ENCODE results near the gene PHLDB3.

PHLDB3 gene

DNA sequence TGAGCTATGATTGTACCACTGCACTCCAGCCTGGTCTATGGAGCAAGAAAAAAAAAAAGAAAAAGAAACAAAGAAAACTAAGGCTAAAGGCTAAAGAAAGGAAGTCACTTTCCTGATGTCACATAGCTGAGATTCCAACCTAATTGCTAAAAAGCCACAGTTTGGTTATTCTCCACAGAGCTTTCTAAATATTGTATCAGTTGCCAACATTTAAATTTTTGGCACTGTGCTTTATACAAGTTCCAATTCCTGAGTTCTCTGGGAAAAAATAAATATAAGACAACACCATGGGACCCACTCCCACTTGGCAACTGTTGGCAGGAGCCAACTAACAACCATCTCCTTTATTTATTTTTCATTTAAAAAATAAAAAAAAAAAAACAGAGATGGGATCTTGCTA, 27.9 kb downstream of the PHLDB3 start:
- H3K4me3 ChIP-seq (ENCODE audit: low read length) = no peak overlapping the region
- no peaks in the 10 kb centered on the region for H3K27me3 ChIP-seq (ENCODE audit: control insufficient read depth, low read length)
- H3K4me1 ChIP-seq (ENCODE audit: control insufficient read depth, low read length) = no peaks in the 10 kb centered on the region
- H4K20me1 ChIP-seq (ENCODE audit: control insufficient read depth, insufficient read depth, low read depth, low read length) = no peaks in the 10 kb centered on the region
- no peaks in the 10 kb centered on the region for H3K36me3 ChIP-seq (ENCODE audit: control insufficient read depth, low read length)
- H3K9me2 ChIP-seq (replicated peaks; ENCODE audit: control insufficient read depth, low read length) = no peaks in the 10 kb centered on the region
- H3F3A ChIP-seq (ENCODE audit: control insufficient read depth, insufficient read depth) = no peaks in the 10 kb centered on the region
- no peak overlapping the region for H3K4me2 ChIP-seq (ENCODE audit: low read length)
- H3K27ac ChIP-seq (ENCODE audit: low read depth, low read length) = no peak overlapping the region
- no peaks in the 10 kb centered on the region for H3K79me2 ChIP-seq (ENCODE audit: control insufficient read depth, low read length)
- TF ChIP-seq, protein P1, sequence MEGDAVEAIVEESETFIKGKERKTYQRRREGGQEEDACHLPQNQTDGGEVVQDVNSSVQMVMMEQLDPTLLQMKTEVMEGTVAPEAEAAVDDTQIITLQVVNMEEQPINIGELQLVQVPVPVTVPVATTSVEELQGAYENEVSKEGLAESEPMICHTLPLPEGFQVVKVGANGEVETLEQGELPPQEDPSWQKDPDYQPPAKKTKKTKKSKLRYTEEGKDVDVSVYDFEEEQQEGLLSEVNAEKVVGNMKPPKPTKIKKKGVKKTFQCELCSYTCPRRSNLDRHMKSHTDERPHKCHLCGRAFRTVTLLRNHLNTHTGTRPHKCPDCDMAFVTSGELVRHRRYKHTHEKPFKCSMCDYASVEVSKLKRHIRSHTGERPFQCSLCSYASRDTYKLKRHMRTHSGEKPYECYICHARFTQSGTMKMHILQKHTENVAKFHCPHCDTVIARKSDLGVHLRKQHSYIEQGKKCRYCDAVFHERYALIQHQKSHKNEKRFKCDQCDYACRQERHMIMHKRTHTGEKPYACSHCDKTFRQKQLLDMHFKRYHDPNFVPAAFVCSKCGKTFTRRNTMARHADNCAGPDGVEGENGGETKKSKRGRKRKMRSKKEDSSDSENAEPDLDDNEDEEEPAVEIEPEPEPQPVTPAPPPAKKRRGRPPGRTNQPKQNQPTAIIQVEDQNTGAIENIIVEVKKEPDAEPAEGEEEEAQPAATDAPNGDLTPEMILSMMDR (IDR thresholded peaks at IDR 0.05; ENCODE audit: low read depth, low read length, poor library complexity, severe bottlenecking) = no peak
- no peak for TF ChIP-seq EZH2phosphoT487 (IDR thresholded peaks at IDR 0.05; ENCODE audit: borderline replicate concordance, low read length)
- no peaks in the 10 kb centered on the region for H3K9me3 ChIP-seq (ENCODE audit: control insufficient read depth, insufficient read depth, low read length)

DNA sequence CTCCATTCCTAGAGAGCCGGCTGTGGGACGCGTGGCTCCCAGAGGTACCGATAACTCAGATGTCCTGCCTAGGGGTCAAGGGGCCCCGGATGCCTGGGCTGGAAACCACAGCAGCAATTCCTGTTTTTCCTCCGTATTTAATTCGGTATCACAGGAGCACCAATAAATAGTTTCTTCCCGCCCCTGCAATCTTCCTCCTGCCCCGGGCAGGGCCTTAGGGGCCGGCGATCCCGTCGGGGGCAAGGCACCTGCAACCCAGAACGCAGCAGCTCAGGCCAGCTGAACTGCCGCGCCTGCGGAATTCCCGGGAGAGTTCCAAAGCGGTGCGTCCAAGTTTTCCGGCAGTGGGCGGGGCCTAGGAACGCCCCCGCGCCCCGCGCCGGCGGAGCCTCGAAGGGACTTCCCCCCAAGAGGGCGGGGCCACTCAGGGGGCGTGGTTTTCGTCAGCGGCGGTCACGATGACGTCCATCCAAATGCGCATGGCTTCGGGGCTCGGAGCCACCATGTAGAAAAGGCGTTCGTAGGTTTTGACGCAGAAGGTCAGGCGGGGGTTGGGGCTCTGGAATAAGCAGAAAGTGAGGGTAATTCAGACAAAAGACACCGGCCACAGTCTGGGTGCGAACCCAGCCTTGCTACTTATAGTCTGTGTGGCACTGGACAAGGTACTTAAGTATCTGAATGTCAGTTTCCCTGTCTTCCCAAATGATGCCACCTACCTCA, 29.4 kb downstream of the PHLDB3 start:
- H3K4me2 ChIP-seq (ENCODE audit: low read length) = no peak overlapping the region
- TF ChIP-seq, protein P1 (IDR thresholded peaks at IDR 0.05; ENCODE audit: low read depth, low read length, poor library complexity, severe bottlenecking) = no peak
- no peak for TF ChIP-seq EZH2phosphoT487 (IDR thresholded peaks at IDR 0.05; ENCODE audit: borderline replicate concordance, low read length)

DNA sequence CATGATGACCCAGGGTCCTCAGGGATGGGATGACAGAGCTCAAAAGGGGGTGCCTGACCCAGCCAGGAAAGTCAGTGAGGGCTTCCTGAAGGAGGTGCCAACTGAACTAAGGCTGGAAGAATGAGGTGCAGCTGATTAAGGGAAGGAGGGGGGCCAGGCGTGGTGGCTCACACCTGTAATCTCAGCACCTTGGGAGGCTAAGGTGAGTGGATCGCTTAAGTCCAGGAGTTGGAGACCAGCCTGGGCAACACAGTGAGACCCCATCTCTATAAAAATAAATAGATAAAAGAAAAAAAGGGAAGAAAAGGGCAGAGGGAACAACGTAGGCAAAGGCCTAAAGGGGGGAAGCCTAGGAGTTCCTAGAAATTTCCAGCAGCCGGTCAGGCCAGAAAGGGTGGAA, 30.1 kb downstream of the PHLDB3 start:
- no peak overlapping the region for H3K4me2 ChIP-seq (ENCODE audit: low read length)
- H3K9me2 ChIP-seq (replicated peaks; ENCODE audit: control insufficient read depth, low read length) = no peaks in the 10 kb centered on the region
- no peaks in the 10 kb centered on the region for H3K79me2 ChIP-seq (ENCODE audit: control insufficient read depth, low read length)
- no peaks in the 10 kb centered on the region for H3F3A ChIP-seq (ENCODE audit: control insufficient read depth, insufficient read depth)
- H3K9me3 ChIP-seq (ENCODE audit: control insufficient read depth, insufficient read depth, low read length) = no peaks in the 10 kb centered on the region
- TF ChIP-seq EZH2phosphoT487 (IDR thresholded peaks at IDR 0.05; ENCODE audit: borderline replicate concordance, low read length) = no peak
- TF ChIP-seq, protein P1 (IDR thresholded peaks at IDR 0.05; ENCODE audit: low read depth, low read length, poor library complexity, severe bottlenecking) = no peak
- H3K4me1 ChIP-seq (ENCODE audit: control insufficient read depth, low read length) = no peaks in the 10 kb centered on the region
- no peak overlapping the region for H3K27ac ChIP-seq (ENCODE audit: low read depth, low read length)
- no peaks in the 10 kb centered on the region for H3K36me3 ChIP-seq (ENCODE audit: control insufficient read depth, low read length)
- no peaks in the 10 kb centered on the region for H3K27me3 ChIP-seq (ENCODE audit: control insufficient read depth, low read length)
- no peaks in the 10 kb centered on the region for H4K20me1 ChIP-seq (ENCODE audit: control insufficient read depth, insufficient read depth, low read depth, low read length)
- H3K4me3 ChIP-seq (ENCODE audit: low read length) = no peak overlapping the region

More for the DNA sequence above, 29.4 kb downstream of the PHLDB3 start:
- H3K27me3 ChIP-seq (ENCODE audit: control insufficient read depth, low read length) = no peaks in the 10 kb centered on the region
- H4K20me1 ChIP-seq (ENCODE audit: control insufficient read depth, insufficient read depth, low read depth, low read length) = no peaks in the 10 kb centered on the region
- no peaks in the 10 kb centered on the region for H3K79me2 ChIP-seq (ENCODE audit: control insufficient read depth, low read length)
- no peak overlapping the region for H3K4me3 ChIP-seq (ENCODE audit: low read length)
- H3K4me1 ChIP-seq (ENCODE audit: control insufficient read depth, low read length) = no peaks in the 10 kb centered on the region
- H3K27ac ChIP-seq (ENCODE audit: low read depth, low read length) = no peak overlapping the region
- H3F3A ChIP-seq (ENCODE audit: control insufficient read depth, insufficient read depth) = no peaks in the 10 kb centered on the region
- no peaks in the 10 kb centered on the region for H3K36me3 ChIP-seq (ENCODE audit: control insufficient read depth, low read length)
- no peaks in the 10 kb centered on the region for H3K9me3 ChIP-seq (ENCODE audit: control insufficient read depth, insufficient read depth, low read length)
- no peaks in the 10 kb centered on the region for H3K9me2 ChIP-seq (replicated peaks; ENCODE audit: control insufficient read depth, low read length)

Measured in DOHH2 (cell line).